CD8-positive, alpha-beta memory T cell (primary cell): ENCODE data around the gene TEX28. TPM values are rescaled to one million over a fixed set of nuclear protein-coding genes. Genes with fewer than 3 reads are reported as not detected.
"Not testable (repeated sequence)": the region's sequence is repeated elsewhere in the genome, so short reads cannot be mapped to it uniquely, and the experiment has no call there.

Experiments used
- CTCF ChIA-PET: fragments of 350-600 bp; sonication (Branson Sonifier 250); formaldehyde crosslinking; loops from one replicate; lab custom pipeline; 2021; ENCODE audit warnings: antibody characterized with exemption; lab: Charles Lee
- POLR2A ChIA-PET: fragments of 350-600 bp; sonication (Branson Sonifier 250); formaldehyde crosslinking; loops from one replicate; lab custom pipeline; 2021; ENCODE audit warnings: antibody characterized with exemption; lab: Charles Lee
- DNase-seq, 5 donors: peaks; one replicate each; pipeline versions ENCODE4 v3.0.0 to v3.0.0-alpha.2; 2020 to 2022; ENCODE audit warnings: mixed read lengths in 1 of 5
- H3K27ac ChIP-seq: one replicate; pipeline ENCODE4 v1.7.0; 2013; ENCODE audit warnings: low read depth, mild to moderate bottlenecking, low read length, moderate library complexity
- H3K27me3 ChIP-seq: 2 replicates; pipeline ENCODE4 v1.7.0; 2013; ENCODE audit warnings: low read length, mild to moderate bottlenecking; ENCODE audit not compliant: insufficient read depth, poor library complexity, severe bottlenecking
- H3K36me3 ChIP-seq: 2 replicates; pipeline ENCODE4 v1.7.0; 2013; ENCODE audit warnings: mild to moderate bottlenecking, low read length, moderate library complexity; ENCODE audit not compliant: insufficient read depth
- H3K4me1 ChIP-seq: 2 replicates; pipeline ENCODE4 v1.7.0; 2013; ENCODE audit warnings: mild to moderate bottlenecking, low read length, moderate library complexity; ENCODE audit not compliant: insufficient read depth
- H3K4me3 ChIP-seq: 2 replicates; pipeline ENCODE4 v1.7.0; 2013; ENCODE audit warnings: mild to moderate bottlenecking, low read length
- H3K9me3 ChIP-seq: 2 replicates; pipeline ENCODE4 v1.7.0; 2013; ENCODE audit warnings: mild to moderate bottlenecking, low read length
- H3K27ac Mint-ChIP-seq, 8 donors: one replicate each; pipeline ENCODE4 v1.8.0; 2020 to 2021; ENCODE audit warnings: mixed read lengths in 8 of 8, mild to moderate bottlenecking in 6 of 8, inconsistent platforms in 3 of 8, moderate library complexity in 3 of 8
- H3K27me3 Mint-ChIP-seq, 2 donors: one replicate each; pipeline ENCODE4 v1.8.0; 2020 to 2021; ENCODE audit warnings: mixed read lengths in 2 of 2, mild to moderate bottlenecking in 1 of 2, moderate library complexity in 1 of 2
- H3K36me3 Mint-ChIP-seq, 3 donors: one replicate each; pipeline ENCODE4 v1.8.0; 2020 to 2021; ENCODE audit warnings: mixed read lengths in 3 of 3, inconsistent platforms in 1 of 3, mild to moderate bottlenecking in 1 of 3
- H3K4me1 Mint-ChIP-seq, 3 donors: one replicate each; pipeline ENCODE4 v1.8.0; 2020 to 2021; ENCODE audit warnings: mixed read lengths in 3 of 3, inconsistent platforms in 1 of 3, mild to moderate bottlenecking in 1 of 3
- H3K4me3 Mint-ChIP-seq, 7 donors: one replicate each; pipeline ENCODE4 v1.8.0; 2020 to 2021; ENCODE audit warnings: mixed read lengths in 7 of 7, mild to moderate bottlenecking in 6 of 7, moderate library complexity in 4 of 7, inconsistent platforms in 2 of 7
- H3K9me3 Mint-ChIP-seq, 5 donors: one replicate each; pipeline ENCODE4 v1.8.0; 2020 to 2022; ENCODE audit warnings: mixed read lengths in 5 of 5, mild to moderate bottlenecking in 3 of 5, moderate library complexity in 2 of 5, inconsistent platforms in 1 of 5
- polyA plus RNA-seq: library from polyadenylated mRNA; unstranded; fragments of 300-500 nt; fragmentation: Illumina TruSeq; gene quantifications from one replicate; pipeline ENCODE4 v1.2.3, GENCODE V29; 2021
- total RNA-seq, 2 experiments: library from RNA; stranded (reverse); gene quantifications; one replicate each; pipeline ENCODE4 v1.2.3, GENCODE V29; 2021

TEX28 gene
- total and polyA plus RNA-seq, 3 experiments from 2014 or later = not detected

DNA sequence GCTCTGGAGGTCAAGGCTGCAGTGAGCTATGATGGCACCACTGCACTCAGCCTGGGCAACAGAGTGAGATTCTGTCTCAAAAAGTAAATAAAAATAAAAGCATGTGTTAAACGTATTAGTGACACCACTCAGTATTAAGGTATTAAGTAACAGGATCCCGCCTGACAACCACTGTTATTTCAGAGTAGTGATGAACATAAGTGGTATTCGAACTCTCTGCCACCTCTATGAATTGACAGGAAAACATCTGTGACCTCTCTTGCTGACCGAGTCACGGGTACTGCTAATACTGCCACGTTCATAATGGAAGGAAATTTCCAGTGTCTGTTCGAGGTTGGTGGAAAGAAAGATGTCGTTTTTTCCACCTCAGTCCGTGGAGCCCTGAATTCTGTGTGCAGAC, 68.2 kb downstream of the TEX28 start:
- H3K27ac Mint-ChIP-seq, H3K27ac ChIP-seq, H3K4me1 ChIP-seq, H3K4me3 Mint-ChIP-seq, H3K4me1 Mint-ChIP-seq, H3K4me3 ChIP-seq, H3K36me3 ChIP-seq, POLR2A ChIA-PET, H3K27me3 ChIP-seq, DNase-seq, H3K27me3 Mint-ChIP-seq, H3K9me3 Mint-ChIP-seq, CTCF ChIA-PET, H3K36me3 Mint-ChIP-seq, H3K9me3 ChIP-seq: not testable (repeated sequence)

DNA sequence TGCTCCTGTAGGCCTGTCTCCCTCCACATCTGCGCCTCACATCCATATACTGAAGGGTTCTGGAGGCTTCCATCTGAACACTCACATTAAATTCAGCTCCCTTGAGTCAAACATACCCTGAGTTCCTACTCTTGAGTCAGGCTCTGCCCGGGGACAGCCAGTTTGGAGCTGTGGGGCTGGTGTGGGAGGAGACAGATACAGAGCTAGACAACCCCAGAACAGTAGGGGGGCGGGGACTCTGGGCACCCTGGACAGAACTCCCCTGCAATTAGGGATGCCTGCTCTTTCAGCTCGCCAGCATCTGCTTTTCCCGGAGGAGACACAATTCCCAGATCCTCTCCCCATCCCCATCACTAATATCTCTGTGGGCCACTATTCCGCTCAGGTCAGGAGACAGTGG, 69.6 kb downstream of the TEX28 start:
- DNase-seq, CTCF ChIA-PET, H3K27ac Mint-ChIP-seq, H3K4me3 Mint-ChIP-seq, H3K9me3 Mint-ChIP-seq, H3K4me1 ChIP-seq, H3K9me3 ChIP-seq, H3K36me3 Mint-ChIP-seq, H3K36me3 ChIP-seq, H3K27me3 ChIP-seq, H3K4me1 Mint-ChIP-seq, POLR2A ChIA-PET, H3K27ac ChIP-seq, H3K27me3 Mint-ChIP-seq, H3K4me3 ChIP-seq: not testable (repeated sequence)

Other genes with a start within 250 kb of the TEX28 start
- 100 to 1,000 TPM in 1 of 2 experiments, 10 to 100 TPM in 1; 49.5 to 120 TPM for gene MECP2, start 197.4 kb downstream of the TEX28 start, total RNA-seq
- gene MECP2, start 197.4 kb downstream of the TEX28 start, polyA plus RNA-seq = 24.3 TPM
- gene OPN1LW, start 150.9 kb downstream of the TEX28 start, total RNA-seq = not detected
- not detected for gene OPN1LW, start 150.9 kb downstream of the TEX28 start, polyA plus RNA-seq
- gene OPN1MW, start 112.5 kb downstream of the TEX28 start, total RNA-seq = not detected
- gene OPN1MW, start 112.5 kb downstream of the TEX28 start, polyA plus RNA-seq = not detected
- gene OPN1MW2, start 75.4 kb downstream of the TEX28 start, total RNA-seq = not detected
- not detected for gene OPN1MW2, start 75.4 kb downstream of the TEX28 start, polyA plus RNA-seq
- gene OPN1MW3, start 37.5 kb downstream of the TEX28 start, total RNA-seq = not detected
- gene OPN1MW3, start 37.5 kb downstream of the TEX28 start, polyA plus RNA-seq = not detected
- under 1 TPM in 1 of 2 experiments, not detected in 1; 0.18 TPM for gene TKTL1, start 671 bp upstream of the TEX28 start, total RNA-seq
- 8.7 TPM for gene TKTL1, start 671 bp upstream of the TEX28 start, polyA plus RNA-seq
- 1,000 to 10,000 TPM; 1,299 to 1,356 TPM for gene FLNA, start 79.5 kb upstream of the TEX28 start, total RNA-seq
- gene FLNA, start 79.5 kb upstream of the TEX28 start, polyA plus RNA-seq = 799 TPM
- 100 to 1,000 TPM; 107 to 119 TPM for gene EMD, start 84.2 kb upstream of the TEX28 start, total RNA-seq
- 37.2 TPM for gene EMD, start 84.2 kb upstream of the TEX28 start, polyA plus RNA-seq
- 1,000 to 10,000 TPM; 3,198 to 3,218 TPM for gene RPL10, start 103.3 kb upstream of the TEX28 start, total RNA-seq
- gene RPL10, start 103.3 kb upstream of the TEX28 start, polyA plus RNA-seq = 4,855 TPM
- 10 to 100 TPM in 1 of 2 experiments, 1 to 10 TPM in 1; 9.8 to 10.1 TPM for gene DNASE1L1, start 114.1 kb upstream of the TEX28 start, total RNA-seq
- 19.1 TPM for gene DNASE1L1, start 114.1 kb upstream of the TEX28 start, polyA plus RNA-seq
- gene TAFAZZIN, start 116.4 kb upstream of the TEX28 start, total RNA-seq = 10 to 100 TPM; 51.9 to 52.3 TPM
- 41.4 TPM for gene TAFAZZIN, start 116.4 kb upstream of the TEX28 start, polyA plus RNA-seq
- gene ATP6AP1, start 133.6 kb upstream of the TEX28 start, total RNA-seq = 10 to 100 TPM; 43.0 to 43.2 TPM
- gene ATP6AP1, start 133.6 kb upstream of the TEX28 start, polyA plus RNA-seq = 129 TPM
- gene GDI1, start 142.0 kb upstream of the TEX28 start, total RNA-seq = 100 to 1,000 TPM; 107 to 113 TPM
- 49.1 TPM for gene GDI1, start 142.0 kb upstream of the TEX28 start, polyA plus RNA-seq
- gene FAM50A, start 149.0 kb upstream of the TEX28 start, total RNA-seq = 10 to 100 TPM; 79.5 to 81.3 TPM
- 59.6 TPM for gene FAM50A, start 149.0 kb upstream of the TEX28 start, polyA plus RNA-seq
- gene PLXNA3, start 163.2 kb upstream of the TEX28 start, total RNA-seq = 10 to 100 TPM; 34.1 to 39.2 TPM
- gene PLXNA3, start 163.2 kb upstream of the TEX28 start, polyA plus RNA-seq = 0.79 TPM
- gene LAGE3, start 184.2 kb upstream of the TEX28 start, total RNA-seq = 10 to 100 TPM; 72.5 to 74.6 TPM
- gene LAGE3, start 184.2 kb upstream of the TEX28 start, polyA plus RNA-seq = 51.2 TPM
- gene UBL4A, start 191.5 kb upstream of the TEX28 start, total RNA-seq = 10 to 100 TPM; 58.9 to 64.3 TPM
- 55.3 TPM for gene UBL4A, start 191.5 kb upstream of the TEX28 start, polyA plus RNA-seq
- gene SLC10A3, start 195.5 kb upstream of the TEX28 start, total RNA-seq = 10 to 100 TPM; 40.8 to 45.7 TPM
- gene SLC10A3, start 195.5 kb upstream of the TEX28 start, polyA plus RNA-seq = 81.0 TPM
- 10 to 100 TPM; 28.4 to 29.4 TPM for gene FAM3A, start 221.1 kb upstream of the TEX28 start, total RNA-seq
- gene FAM3A, start 221.1 kb upstream of the TEX28 start, polyA plus RNA-seq = 29.6 TPM